Thyroid gland (tissue), 4 donors: Measurements from ENCODE around the gene AQP5.

ENCODE experiments used
- CTCF ChIP-seq, 6 experiments: fragments of 200-600 bp in 3 of 6; fragments of 450-650 bp in 3 of 6; sonication (generic) in 3 of 6; IDR thresholded peaks; one replicate each; pipeline ENCODE4 v1.5.1; 2016 to 2019; ENCODE audit warnings: antibody characterized with exemption in 6 of 6, mild to moderate bottlenecking in 2 of 6, inconsistent platforms in 1 of 6, moderate library complexity in 1 of 6
- POLR2A ChIP-seq, 2 donors: fragments of 450-650 bp; IDR thresholded peaks; one replicate each; pipeline ENCODE4 v1.6.1; 2017; ENCODE audit warnings: antibody characterized with exemption in 2 of 2, mild to moderate bottlenecking in 2 of 2, moderate library complexity in 1 of 2

GRCh38 chr12:49924628-49925246 is 36.9 kb upstream of the AQP5 start:
- TF ChIP-seq CTCF (IDR thresholded peaks at IDR 0.05) (no peak), POLR2A (IDR thresholded peaks at IDR 0.05) (no peak)
